Caki2 (cell line): ENCODE measurements around the gene WLS. TPM values are rescaled to one million over a fixed set of nuclear protein-coding genes. Genes with fewer than 3 reads are reported as not detected.

Experiments
- DNase-seq: peaks from one replicate; pipeline ENCODE4 v3.0.0-alpha.2; 2015; ENCODE audit warnings: low read depth
- in situ Hi-C: cut with HindIII; loops from 2 replicates; pipeline ENCODE4 v1.10.0; 2016; ENCODE audit warnings: low sequenced_read_pairs, low pct_unique_long_range_greater_than_20kb, mixed read lengths
- total RNA-seq: library from RNA; depleted of rRNA; stranded (reverse); fragments of >200 nt; shearing (Covaris generic); gene quantifications from 2 replicates; pipeline ENCODE4 v1.2.3, GENCODE V29; 2014; ENCODE audit warnings: low replicate concordance

Gene WLS
- total RNA-seq, 1 experiment from 2014 or later, result not detected

- no peak for DNase-seq
- in situ Hi-C loops, result no loop called here
Measured at GRCh38 chr1:68206848-68207689, 25.3 kb downstream of the WLS start.

DNA sequence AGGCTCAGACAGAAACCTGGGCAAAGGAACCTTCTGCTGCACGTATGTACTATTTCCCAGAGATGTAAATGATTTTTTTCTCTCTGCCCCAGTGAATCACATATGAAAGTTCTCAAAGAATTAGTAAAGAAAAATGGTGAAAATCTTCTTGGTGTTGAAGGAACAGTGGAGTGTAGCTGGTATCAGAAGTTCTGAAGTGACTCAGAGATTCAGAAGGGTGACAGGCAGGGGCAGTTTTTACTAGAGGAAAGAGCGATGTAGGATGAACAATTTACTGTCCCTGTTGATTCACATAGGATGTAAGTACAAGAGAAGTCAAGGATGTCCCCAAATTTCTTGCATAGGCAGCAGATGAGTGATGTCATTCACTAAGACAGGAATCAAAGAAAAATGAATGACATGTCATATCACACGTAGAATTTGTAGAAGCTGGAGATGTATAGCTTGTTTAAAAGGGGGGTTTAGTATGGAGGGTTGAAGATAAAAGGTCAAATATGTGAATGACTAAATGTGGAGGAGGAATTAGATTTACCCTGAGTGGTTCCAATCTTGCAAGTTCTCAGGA, 26.4 kb downstream of the WLS start:
- in situ Hi-C loops, result no loop called here
- no peak for DNase-seq

DNA sequence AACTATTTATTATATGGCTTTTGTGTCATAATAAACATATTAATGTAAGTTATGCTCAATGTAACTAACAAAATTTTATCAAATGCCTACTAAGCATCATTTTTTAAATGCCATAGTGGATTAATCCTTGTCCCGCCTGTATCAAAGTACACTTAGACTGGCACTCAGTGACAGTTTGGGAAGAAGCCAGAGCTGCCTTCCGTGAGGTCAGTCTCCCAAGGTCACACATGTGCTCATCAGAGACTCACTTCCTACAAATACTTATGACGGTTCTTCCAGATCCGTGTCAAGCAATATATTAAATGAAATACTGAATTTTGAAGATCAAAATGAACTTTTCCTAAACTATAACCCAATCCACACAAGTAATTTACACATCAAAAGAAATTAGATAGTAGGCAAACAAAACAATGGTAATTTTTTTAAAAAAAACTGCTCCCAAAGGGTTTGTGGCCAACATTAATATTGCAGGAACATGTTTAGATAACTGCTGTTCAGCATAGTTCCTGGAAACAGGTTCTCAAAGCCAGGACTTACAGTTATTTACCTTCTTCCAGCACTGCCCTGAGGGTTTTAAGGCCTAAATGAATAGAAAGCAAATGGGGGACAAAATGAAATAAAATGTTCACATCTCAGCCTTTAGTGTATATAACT, 27.2 kb downstream of the WLS start:
- in situ Hi-C loops, result no loop called here
- DNase-seq, result no peak

DNA sequence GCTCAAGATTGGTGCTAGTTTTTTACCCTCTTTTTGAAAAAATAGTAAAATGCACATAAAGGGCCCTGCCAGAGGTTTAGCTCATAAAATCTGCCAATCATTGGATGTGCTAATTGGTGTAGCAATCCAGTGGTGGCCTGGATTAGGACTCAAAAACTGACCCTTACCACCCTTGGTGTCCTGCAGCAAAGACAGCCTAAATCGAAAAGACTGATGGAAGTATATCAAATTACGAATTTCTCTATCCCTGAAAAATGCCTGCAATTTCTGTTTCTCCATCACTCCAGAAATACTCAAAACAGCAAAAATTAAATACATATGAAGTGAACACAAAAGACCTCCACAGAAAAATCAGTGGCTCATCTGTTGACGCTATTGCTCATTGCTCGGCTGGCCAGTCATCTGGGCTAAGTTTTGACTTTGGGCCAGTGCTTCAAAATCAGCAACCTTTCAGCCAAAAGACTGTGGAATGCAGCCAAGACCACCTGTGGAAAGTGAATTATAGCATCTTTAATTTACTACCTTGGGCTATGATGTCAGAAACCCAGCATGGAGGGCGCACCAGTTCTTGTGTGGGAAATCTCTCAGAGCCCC, 30.0 kb downstream of the WLS start:
- in situ Hi-C loops, result no loop called here
- no peak for DNase-seq

- DNase-seq, result no peak
- in situ Hi-C loops, result no loop called here
Measured at GRCh38 chr1:68201546-68202238, 30.6 kb downstream of the WLS start.

DNA sequence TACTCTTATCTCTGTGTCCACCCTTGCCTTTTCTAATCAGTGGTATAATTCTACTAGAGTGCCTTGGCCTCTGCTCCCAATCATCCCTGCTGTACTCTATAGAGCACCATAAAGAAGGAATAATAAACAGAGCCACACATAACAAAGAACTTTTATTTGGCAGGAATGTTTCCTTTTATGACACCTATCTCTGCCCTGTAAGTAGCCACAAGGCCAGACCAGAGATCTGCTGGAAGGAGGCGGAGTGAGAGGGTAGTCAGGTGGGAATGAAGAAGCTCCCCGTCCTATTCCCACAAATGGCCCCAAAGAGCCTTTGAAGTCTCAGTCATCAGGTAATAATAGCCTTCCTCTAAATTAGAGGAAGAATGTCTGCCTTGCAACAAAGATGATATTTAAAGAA, 32.7 kb downstream of the WLS start:
- no peak for DNase-seq
- in situ Hi-C loops, result no loop called here

GRCh38 chr1:68198752-68199151, 33.6 kb downstream of the WLS start:
- in situ Hi-C loops, result no loop called here
- DNase-seq, result no peak

DNA sequence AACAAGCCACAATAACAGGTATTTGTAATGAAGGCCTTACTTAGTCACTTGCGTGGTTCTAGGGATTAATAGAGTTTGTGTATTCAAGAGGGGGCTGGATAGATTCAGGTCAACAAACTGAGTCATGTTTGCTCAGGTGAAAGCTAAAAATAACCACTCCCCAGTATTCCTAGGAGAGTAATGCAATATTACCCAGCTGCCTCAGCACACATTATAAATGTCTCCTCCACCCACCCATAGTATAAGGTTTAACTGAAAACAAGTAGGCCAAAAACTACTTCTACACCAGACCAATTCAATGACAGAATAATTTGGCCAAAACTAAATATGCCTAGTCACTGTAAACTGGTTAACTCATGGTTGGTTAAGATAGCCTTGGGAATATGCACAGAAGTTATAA, 34.4 kb downstream of the WLS start:
- in situ Hi-C loops, result no loop called here
- DNase-seq, result peak; percentile 18

GRCh38 chr1:68197461-68197860, 34.9 kb downstream of the WLS start:
- DNase-seq, result no peak
- in situ Hi-C loops, result no loop called here

GRCh38 chr1:68196676-68197075, 35.6 kb downstream of the WLS start:
- no peak for DNase-seq
- in situ Hi-C loops, result no loop called here

- DNase-seq, result no peak
- in situ Hi-C loops, result no loop called here
Measured at GRCh38 chr1:68191717-68192116, 40.6 kb downstream of the WLS start.

- no peak for DNase-seq
- in situ Hi-C loops, result no loop called here
Measured at GRCh38 chr1:68188644-68189340, 43.5 kb downstream of the WLS start.

DNA sequence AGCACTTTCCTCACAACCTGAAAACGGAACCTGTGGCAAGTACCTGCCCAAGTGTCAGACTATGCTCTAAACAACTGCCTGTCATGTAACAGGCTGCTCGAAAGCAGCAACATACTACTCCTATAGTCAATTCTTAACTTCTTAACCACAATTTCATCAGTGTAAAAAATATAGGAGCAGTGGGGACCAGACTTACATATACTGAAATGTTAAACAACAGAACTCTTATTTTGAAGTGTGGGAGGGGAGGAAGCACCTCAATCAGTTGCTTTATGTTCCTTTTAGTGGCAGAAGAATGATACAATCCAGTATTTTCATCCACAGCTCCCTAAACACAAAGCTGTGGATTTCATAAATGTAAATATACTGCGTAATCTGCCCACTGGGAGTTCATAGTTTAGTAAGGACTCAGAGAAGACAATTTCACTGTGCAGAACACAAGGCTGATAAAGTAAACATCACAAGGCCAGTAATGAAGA, 44.2 kb downstream of the WLS start:
- no peak for DNase-seq
- in situ Hi-C loops, result no loop called here

DNA sequence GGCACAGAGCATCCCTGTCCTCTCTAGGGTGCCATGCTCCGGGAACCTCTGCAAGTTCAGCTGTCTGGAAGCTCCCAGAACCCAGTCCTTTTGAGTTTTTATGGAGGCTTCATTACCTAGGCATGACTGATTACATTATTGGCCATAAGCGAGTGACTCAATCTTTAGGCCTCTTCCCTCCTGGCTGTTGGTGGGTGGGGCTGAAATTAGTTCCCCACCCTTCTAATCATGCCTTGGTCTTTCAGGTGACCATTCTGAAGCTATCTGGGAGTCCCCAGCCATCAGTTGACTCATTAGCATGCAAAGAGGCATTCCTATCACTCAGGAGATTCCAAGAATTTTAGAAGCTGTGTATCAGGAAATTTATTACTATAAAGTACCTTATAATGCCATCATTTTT, 46.6 kb downstream of the WLS start:
- in situ Hi-C loops, result no loop called here
- no peak for DNase-seq

DNA sequence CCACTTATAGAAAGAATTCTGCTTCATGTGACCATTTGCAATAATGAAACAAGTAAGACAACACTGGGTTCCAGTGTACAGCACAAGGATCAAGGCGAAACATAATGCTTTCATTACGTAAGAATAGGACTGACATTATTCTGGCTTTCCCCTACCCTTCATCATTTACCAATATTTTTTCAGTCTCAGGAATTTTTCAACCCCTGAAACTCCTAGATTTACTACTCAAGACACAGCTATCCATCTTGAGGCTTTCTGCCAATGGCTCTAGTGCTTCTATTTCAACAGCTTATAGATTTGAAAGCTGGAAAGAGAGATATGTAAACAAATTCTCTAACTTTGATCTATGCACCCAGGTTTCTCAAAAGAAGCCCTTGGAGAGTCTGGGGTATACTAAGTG, 48.4 kb downstream of the WLS start:
- no peak for DNase-seq
- in situ Hi-C loops, result no loop called here

GRCh38 chr1:68181165-68181556, 51.2 kb downstream of the WLS start:
- in situ Hi-C loops, result no loop called here
- no peak for DNase-seq

DNA sequence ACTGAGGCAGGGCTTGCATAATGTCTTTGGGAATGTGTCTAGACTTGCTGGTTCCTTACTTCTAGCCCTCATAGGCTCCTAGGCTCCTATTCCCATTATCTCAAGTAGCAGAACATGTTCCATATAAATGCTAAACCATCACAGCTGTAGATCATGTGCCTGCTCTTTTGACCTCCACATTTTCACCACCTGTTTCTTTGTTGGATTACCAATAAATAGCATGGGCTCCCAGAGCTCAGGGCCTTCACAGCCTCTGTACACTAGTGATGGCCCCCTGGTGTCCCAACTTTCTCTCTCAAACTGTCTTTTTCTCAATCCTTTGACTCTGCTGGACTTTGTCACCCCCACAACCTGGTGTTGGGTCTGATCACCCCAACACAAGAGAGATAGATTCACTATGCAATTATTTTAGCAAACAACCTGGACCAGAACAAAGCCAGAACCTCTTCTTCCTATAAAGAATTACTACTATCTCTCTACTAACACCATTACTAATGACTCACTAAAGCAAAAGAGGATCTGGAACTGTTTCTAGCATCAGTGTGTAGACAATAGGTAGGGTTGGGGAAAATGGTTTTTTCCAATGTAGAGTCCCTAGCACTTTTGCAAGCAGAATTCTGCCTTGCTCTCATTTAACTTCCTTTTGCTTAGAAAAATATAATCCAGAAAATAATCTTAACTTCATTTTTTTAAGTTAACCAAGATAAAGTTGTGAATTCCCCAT, 51.7 kb downstream of the WLS start:
- no peak for DNase-seq

More for the DNA sequence above, 51.7 kb downstream of the WLS start:
- in situ Hi-C loops, result no loop called here
